SK-N-SH (cell line): ENCODE data around the gene AP4S1. TPM values are rescaled to one million over a fixed set of nuclear protein-coding genes. Genes with fewer than 3 reads are reported as not detected.

Source experiments
- CTCF ChIA-PET: fragments of 300-600, 350-600 bp; formaldehyde crosslinking; extraction: SDS; loops from one replicate; lab custom pipeline; 2021; lab: Yijun Ruan, JAX
- POLR2A ChIA-PET: fragments of 350-600 bp; sonication (Branson Sonifier 250); formaldehyde crosslinking; extraction: SDS; loops from one replicate; lab custom pipeline; 2020; ENCODE audit warnings: antibody characterized with exemption, inconsistent platforms; lab: Yijun Ruan, JAX
- DNase-seq: peaks from one replicate; pipeline ENCODE4 v3.0.0; 2012
- H2AFZ ChIP-seq: fragments of 200-600 bp; sonication (generic); 2 replicates; pipeline ENCODE4 v1.8.1; 2016; ENCODE audit warnings: antibody characterized with exemption, mild to moderate bottlenecking, low read depth
- H3F3A ChIP-seq: fragments of 200-600 bp; sonication (generic); replicated peaks from 2 replicates; pipeline ENCODE3; 2016; ENCODE audit warnings: antibody characterized with exemption, mild to moderate bottlenecking; ENCODE audit not compliant: insufficient read depth
- H3K27ac ChIP-seq, 2 experiments: fragments of 200-500 bp in 1 of 2; fragments of 200-600 bp in 1 of 2; sonication (Bioruptor generic) in 1 of 2; sonication (generic), shearing (Covaris generic) in 1 of 2; 2 replicates each; pipeline versions ENCODE4 v1.5.1 to v1.6.1; 2014 to 2016; ENCODE audit warnings: low read depth in 2 of 2, inconsistent platforms in 1 of 2, low read length in 1 of 2, mild to moderate bottlenecking in 1 of 2, mixed read lengths in 1 of 2
- H3K27me3 ChIP-seq: fragments of 200-600 bp; sonication (generic), shearing (Covaris generic); 2 replicates; pipeline ENCODE4 v1.6.1; 2016; ENCODE audit warnings: mixed run types; ENCODE audit not compliant: insufficient read depth
- H3K36me3 ChIP-seq, 2 experiments: fragments of 200-500 bp in 1 of 2; fragments of 200-600 bp in 1 of 2; sonication (Bioruptor generic) in 1 of 2; sonication (generic) in 1 of 2; replicated peaks in 1 of 2; 2 replicates each; pipeline versions ENCODE3 to v1.5.1; 2014 to 2016; ENCODE audit warnings: low read length in 1 of 2, mild to moderate bottlenecking in 1 of 2; ENCODE audit not compliant: insufficient read depth in 2 of 2, control insufficient read depth in 1 of 2
- H3K4me1 ChIP-seq, 2 experiments: fragments of 200-500 bp in 1 of 2; fragments of 200-600 bp in 1 of 2; sonication (Bioruptor generic) in 1 of 2; sonication (generic), shearing (Covaris generic) in 1 of 2; 2 replicates each; pipeline versions ENCODE4 v1.5.1 to v1.6.1; 2014 to 2016; ENCODE audit warnings: low read depth in 1 of 2, low read length in 1 of 2, mixed run types in 1 of 2; ENCODE audit not compliant: insufficient read depth in 2 of 2, control insufficient read depth in 1 of 2
- H3K4me2 ChIP-seq: fragments of 200-600 bp; sonication (generic), shearing (Covaris generic); 2 replicates; pipeline ENCODE4 v1.6.1; 2017; ENCODE audit warnings: mixed run types
- H3K4me3 ChIP-seq, 2 experiments: fragments of 200-500 bp in 1 of 2; fragments of 200-600 bp in 1 of 2; sonication (Bioruptor generic) in 1 of 2; sonication (generic), shearing (Covaris generic) in 1 of 2; 2 replicates each; pipeline versions ENCODE4 v1.5.1 to v1.8.1; 2014 to 2016; ENCODE audit warnings: low read depth in 2 of 2, inconsistent platforms in 1 of 2, low read length in 1 of 2, mild to moderate bottlenecking in 1 of 2, mixed read lengths in 1 of 2, moderate library complexity in 1 of 2
- H3K79me2 ChIP-seq: fragments of 200-600 bp; sonication (generic); 2 replicates; pipeline ENCODE4 v1.8.1; 2017; ENCODE audit warnings: mild to moderate bottlenecking; ENCODE audit not compliant: insufficient read depth
- H3K9ac ChIP-seq: fragments of 200-600 bp; sonication (generic); 2 replicates; pipeline ENCODE4 v1.6.1; 2017; ENCODE audit warnings: mixed run types
- H3K9me2 ChIP-seq: fragments of 200-600 bp; sonication (generic); 2 replicates; pipeline ENCODE4 v1.6.1; 2017; ENCODE audit warnings: mixed run types
- H3K9me3 ChIP-seq: fragments of 200-600 bp; sonication (generic); 2 replicates; pipeline ENCODE4 v1.6.1; 2017; ENCODE audit warnings: mixed run types, mild to moderate bottlenecking, moderate library complexity
- H4K20me1 ChIP-seq: fragments of 200-600 bp; sonication (generic); 2 replicates; pipeline ENCODE4 v1.6.1; 2017; ENCODE audit warnings: mild to moderate bottlenecking, mixed run types; ENCODE audit not compliant: insufficient read depth
- CHD2 ChIP-seq: fragments of 150-350 bp; IDR thresholded peaks from 2 replicates; pipeline ENCODE4 v1.6.1; 2018; ENCODE audit warnings: low read length; ENCODE audit not compliant: partially characterized antibody
- EP300 ChIP-seq, 2 experiments: IDR thresholded peaks; 2 replicates each; pipeline versions ENCODE4 v1.4.0 to v1.6.1; 2012; ENCODE audit warnings: borderline replicate concordance in 1 of 2, low read depth in 1 of 2, low read length in 1 of 2
- FOSL2 ChIP-seq: IDR thresholded peaks from 2 replicates; pipeline ENCODE4 v1.4.0; 2012; ENCODE audit warnings: low read depth, mild to moderate bottlenecking, moderate library complexity, borderline replicate concordance
- FOXM1 ChIP-seq: IDR thresholded peaks from 2 replicates; pipeline ENCODE4 v1.4.0; 2012; ENCODE audit warnings: low read depth, mild to moderate bottlenecking
- MAX ChIP-seq: IDR thresholded peaks from 2 replicates; pipeline ENCODE4 v1.4.0; 2012; ENCODE audit warnings: low read depth
- MEF2A ChIP-seq: IDR thresholded peaks from 2 replicates; pipeline ENCODE4 v1.4.0; 2012; ENCODE audit warnings: low read depth, borderline replicate concordance
- MXI1 ChIP-seq: IDR thresholded peaks from 2 replicates; pipeline ENCODE4 v1.6.1; 2012; ENCODE audit warnings: mild to moderate bottlenecking, low read depth, low read length, improper control_type of control experiment
- NRF1 ChIP-seq: IDR thresholded peaks from 2 replicates; pipeline ENCODE4 v1.6.1; 2012; ENCODE audit warnings: low read depth, mild to moderate bottlenecking, low read length
- PBX3 ChIP-seq: IDR thresholded peaks from 2 replicates; pipeline ENCODE4; 2012
- POLR2AphosphoS5 ChIP-seq: IDR thresholded peaks from 2 replicates; pipeline ENCODE4 v1.6.1; 2012; ENCODE audit warnings: low read depth, low read length
- RAD21 ChIP-seq: IDR thresholded peaks from 2 replicates; pipeline ENCODE4 v1.6.1; 2012; ENCODE audit warnings: mild to moderate bottlenecking, low read length
- RFX5 ChIP-seq: IDR thresholded peaks from 2 replicates; pipeline ENCODE4 v1.6.1; 2012; ENCODE audit warnings: mild to moderate bottlenecking, improper control_type of control experiment, low read length
- RXRA ChIP-seq: IDR thresholded peaks from 2 replicates; pipeline ENCODE4 v1.4.0; 2012; ENCODE audit warnings: low read depth, mild to moderate bottlenecking, borderline replicate concordance
- SMC3 ChIP-seq: IDR thresholded peaks from 2 replicates; pipeline ENCODE4 v1.6.1; 2012; ENCODE audit warnings: low read depth, low read length, improper control_type of control experiment
- TEAD4 ChIP-seq: IDR thresholded peaks from 2 replicates; pipeline ENCODE4 v1.4.0; 2012; ENCODE audit warnings: mild to moderate bottlenecking, borderline replicate concordance; ENCODE audit not compliant: insufficient read depth
- USF1 ChIP-seq: IDR thresholded peaks from 2 replicates; pipeline ENCODE4 v1.4.0; 2012; ENCODE audit warnings: low read depth, borderline replicate concordance
- YY1 ChIP-seq: IDR thresholded peaks from 2 replicates; pipeline ENCODE4 v1.4.0; 2012; ENCODE audit warnings: low read depth, mild to moderate bottlenecking
- ZBTB33 ChIP-seq: IDR thresholded peaks from 2 replicates; pipeline ENCODE4 v1.4.0; 2012; ENCODE audit warnings: low read depth, borderline replicate concordance
- WGBS: methylation state at CpG from one replicate; pipeline ENCODE4 v1.1.6; 2017; ENCODE audit warnings: low lambda C conversion rate; 5-methylcytosine and 5-hydroxymethylcytosine counted together
- polyA plus RNA-seq, 3 experiments: library from polyadenylated mRNA; depleted of rRNA; stranded (reverse); fragments of >200 nt; gene quantifications; 2 replicates each; pipeline ENCODE4 v1.2.3, GENCODE V29; 2012

AP4S1 gene
- polyA plus RNA-seq, 1 of the 3 experiments (the other 2 are of a cell fraction): 1.7 TPM

- Histone ChIP-seq H3K9me3 (peaks cover 8% of the 10 kb centered on the region; the same call in 1 of the 2 replicates), H3K4me3 (no peak overlapping the region), H3K79me2 (peaks cover 100% of the 10 kb centered on the region), H3K36me3 (peaks cover 2 to 36% of the 10 kb centered on the region in 2 experiments), H3K9ac (no peak overlapping the region), H3K4me1 (peaks cover 8 to 13% of the 10 kb centered on the region in 2 experiments), H3K9me2 (no peaks in the 10 kb centered on the region), H3F3A (peaks cover 28% of the 10 kb centered on the region), H2AFZ (no peak overlapping the region), H4K20me1 (peaks cover 82% of the 10 kb centered on the region)
- no peak for DNase-seq
- POLR2A ChIA-PET: no interaction called here
- 85% methylated on average over 4 of the region's 4 CpGs for WGBS
- CTCF ChIA-PET: interaction anchor here (1.9 kb wide), 1 partner anchor 16 kb away, joined by 8 read pairs; no protein-coding TSS in a partner anchor
- TF ChIP-seq PBX3 (no peak), USF1 (no peak), RXRA (no peak), RAD21 (no peak), YY1 (no peak), POLR2AphosphoS5 (no peak), TEAD4 (no peak), NRF1 (no peak), FOXM1 (no peak), MXI1 (no peak), MAX (no peak), SMC3 (no peak), MEF2A (no peak), FOSL2 (no peak), CHD2 (no peak), RFX5 (no peak), EP300 (IDR thresholded peaks at IDR 0.05; ENCODE audit: borderline replicate concordance in 1 of 2, low read depth in 1 of 2, low read length in 1 of 2) (no peak), ZBTB33 (no peak)
- TF ChIP-seq, all 33 proteins: peak for 0
- Histone ChIP-seq H3K27ac (no peak overlapping the region), H3K4me2 (no peak overlapping the region), H3K27me3 (no peaks in the 10 kb centered on the region)
These were observed 28.4 kb upstream of the AP4S1 start for GRCh38 chr14:30996892-30997659.
